ENCODE measurements around the gene MIPOL1. TPM values are rescaled to one million over a fixed set of nuclear protein-coding genes. Genes with fewer than 3 reads are reported as not detected.

The MIPOL1 gene
- total and polyA plus RNA-seq, 4 donors: 0.51 to 6.6 (median 1.9) TPM

DNA sequence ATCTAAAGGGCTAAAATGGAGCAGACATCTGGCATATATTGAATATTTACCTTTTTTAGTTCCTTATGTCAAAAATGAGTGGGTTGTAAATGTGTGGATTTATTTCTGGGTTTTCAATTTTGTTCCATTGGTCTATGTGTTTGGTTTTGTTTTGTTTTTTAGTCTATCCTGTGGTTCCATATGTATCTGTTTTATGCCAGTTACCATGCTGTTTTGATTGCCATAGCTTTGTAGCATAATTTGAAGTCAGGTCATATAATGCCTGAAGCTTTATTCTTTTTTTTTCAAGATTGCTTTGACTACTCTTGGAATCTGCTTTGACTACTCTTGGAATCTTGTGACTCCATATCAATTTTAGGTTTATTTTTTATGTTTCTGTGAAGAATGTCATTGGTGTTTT lies 133.2 kb downstream of the MIPOL1 start:
- Histone ChIP-seq H3K27ac (ENCODE audit: low read depth in 1 of 2, low read length in 2 of 2) (no peak overlapping the region), H3K36me3 (ENCODE audit: control insufficient read depth in 4 of 4, insufficient read depth in 3 of 4, low read depth in 1 of 4, low read length in 3 of 4) (no peaks in the 10 kb centered on the region), H3K9me3 (ENCODE audit: control insufficient read depth in 4 of 4, low read length in 3 of 4) (no peaks in the 10 kb centered on the region), H3K4me3 (ENCODE audit: low read depth in 1 of 3, low read length in 3 of 3) (no peak overlapping the region), H3K27me3 (ENCODE audit: control insufficient read depth in 4 of 4, insufficient read depth in 4 of 4, low read length in 3 of 4) (no peaks in the 10 kb centered on the region), H3K9ac (ENCODE audit: low read depth in 1 of 2, low read length in 2 of 2) (no peak overlapping the region), H3K4me1 (ENCODE audit: control insufficient read depth in 4 of 4, insufficient read depth in 4 of 4, low read length in 3 of 4) (peaks cover 0 to 8% (median 6%) of the 10 kb centered on the region in 4 donors)
- no peak for DNase-seq (ENCODE audit: low spot score)
- TF ChIP-seq, protein P1, sequence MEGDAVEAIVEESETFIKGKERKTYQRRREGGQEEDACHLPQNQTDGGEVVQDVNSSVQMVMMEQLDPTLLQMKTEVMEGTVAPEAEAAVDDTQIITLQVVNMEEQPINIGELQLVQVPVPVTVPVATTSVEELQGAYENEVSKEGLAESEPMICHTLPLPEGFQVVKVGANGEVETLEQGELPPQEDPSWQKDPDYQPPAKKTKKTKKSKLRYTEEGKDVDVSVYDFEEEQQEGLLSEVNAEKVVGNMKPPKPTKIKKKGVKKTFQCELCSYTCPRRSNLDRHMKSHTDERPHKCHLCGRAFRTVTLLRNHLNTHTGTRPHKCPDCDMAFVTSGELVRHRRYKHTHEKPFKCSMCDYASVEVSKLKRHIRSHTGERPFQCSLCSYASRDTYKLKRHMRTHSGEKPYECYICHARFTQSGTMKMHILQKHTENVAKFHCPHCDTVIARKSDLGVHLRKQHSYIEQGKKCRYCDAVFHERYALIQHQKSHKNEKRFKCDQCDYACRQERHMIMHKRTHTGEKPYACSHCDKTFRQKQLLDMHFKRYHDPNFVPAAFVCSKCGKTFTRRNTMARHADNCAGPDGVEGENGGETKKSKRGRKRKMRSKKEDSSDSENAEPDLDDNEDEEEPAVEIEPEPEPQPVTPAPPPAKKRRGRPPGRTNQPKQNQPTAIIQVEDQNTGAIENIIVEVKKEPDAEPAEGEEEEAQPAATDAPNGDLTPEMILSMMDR (IDR thresholded peaks at IDR 0.05; ENCODE audit: low read depth, low read length, missing input control): no peak
- TF ChIP-seq, protein P2, sequence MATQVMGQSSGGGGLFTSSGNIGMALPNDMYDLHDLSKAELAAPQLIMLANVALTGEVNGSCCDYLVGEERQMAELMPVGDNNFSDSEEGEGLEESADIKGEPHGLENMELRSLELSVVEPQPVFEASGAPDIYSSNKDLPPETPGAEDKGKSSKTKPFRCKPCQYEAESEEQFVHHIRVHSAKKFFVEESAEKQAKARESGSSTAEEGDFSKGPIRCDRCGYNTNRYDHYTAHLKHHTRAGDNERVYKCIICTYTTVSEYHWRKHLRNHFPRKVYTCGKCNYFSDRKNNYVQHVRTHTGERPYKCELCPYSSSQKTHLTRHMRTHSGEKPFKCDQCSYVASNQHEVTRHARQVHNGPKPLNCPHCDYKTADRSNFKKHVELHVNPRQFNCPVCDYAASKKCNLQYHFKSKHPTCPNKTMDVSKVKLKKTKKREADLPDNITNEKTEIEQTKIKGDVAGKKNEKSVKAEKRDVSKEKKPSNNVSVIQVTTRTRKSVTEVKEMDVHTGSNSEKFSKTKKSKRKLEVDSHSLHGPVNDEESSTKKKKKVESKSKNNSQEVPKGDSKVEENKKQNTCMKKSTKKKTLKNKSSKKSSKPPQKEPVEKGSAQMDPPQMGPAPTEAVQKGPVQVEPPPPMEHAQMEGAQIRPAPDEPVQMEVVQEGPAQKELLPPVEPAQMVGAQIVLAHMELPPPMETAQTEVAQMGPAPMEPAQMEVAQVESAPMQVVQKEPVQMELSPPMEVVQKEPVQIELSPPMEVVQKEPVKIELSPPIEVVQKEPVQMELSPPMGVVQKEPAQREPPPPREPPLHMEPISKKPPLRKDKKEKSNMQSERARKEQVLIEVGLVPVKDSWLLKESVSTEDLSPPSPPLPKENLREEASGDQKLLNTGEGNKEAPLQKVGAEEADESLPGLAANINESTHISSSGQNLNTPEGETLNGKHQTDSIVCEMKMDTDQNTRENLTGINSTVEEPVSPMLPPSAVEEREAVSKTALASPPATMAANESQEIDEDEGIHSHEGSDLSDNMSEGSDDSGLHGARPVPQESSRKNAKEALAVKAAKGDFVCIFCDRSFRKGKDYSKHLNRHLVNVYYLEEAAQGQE (IDR thresholded peaks at IDR 0.05): no peak
- TF ChIP-seq RAD21 (IDR thresholded peaks at IDR 0.05) (no peak), GABPA (IDR thresholded peaks at IDR 0.05 in 1 of 2, conservative IDR thresholded peaks at IDR 0.05 in 1 of 2) (no peak), FOXA2 (IDR thresholded peaks at IDR 0.05) (no peak), YY1 (IDR thresholded peaks at IDR 0.05) (no peak), TAF1 (conservative IDR thresholded peaks at IDR 0.05) (no peak), FOXA1 (IDR thresholded peaks at IDR 0.05) (no peak), SP1 (IDR thresholded peaks at IDR 0.05) (no peak), EGR1 (IDR thresholded peaks at IDR 0.05; ENCODE audit: low read depth in 2 of 2) (no peak), HNF4G (IDR thresholded peaks at IDR 0.05) (no peak)
- TF ChIP-seq, protein P3, sequence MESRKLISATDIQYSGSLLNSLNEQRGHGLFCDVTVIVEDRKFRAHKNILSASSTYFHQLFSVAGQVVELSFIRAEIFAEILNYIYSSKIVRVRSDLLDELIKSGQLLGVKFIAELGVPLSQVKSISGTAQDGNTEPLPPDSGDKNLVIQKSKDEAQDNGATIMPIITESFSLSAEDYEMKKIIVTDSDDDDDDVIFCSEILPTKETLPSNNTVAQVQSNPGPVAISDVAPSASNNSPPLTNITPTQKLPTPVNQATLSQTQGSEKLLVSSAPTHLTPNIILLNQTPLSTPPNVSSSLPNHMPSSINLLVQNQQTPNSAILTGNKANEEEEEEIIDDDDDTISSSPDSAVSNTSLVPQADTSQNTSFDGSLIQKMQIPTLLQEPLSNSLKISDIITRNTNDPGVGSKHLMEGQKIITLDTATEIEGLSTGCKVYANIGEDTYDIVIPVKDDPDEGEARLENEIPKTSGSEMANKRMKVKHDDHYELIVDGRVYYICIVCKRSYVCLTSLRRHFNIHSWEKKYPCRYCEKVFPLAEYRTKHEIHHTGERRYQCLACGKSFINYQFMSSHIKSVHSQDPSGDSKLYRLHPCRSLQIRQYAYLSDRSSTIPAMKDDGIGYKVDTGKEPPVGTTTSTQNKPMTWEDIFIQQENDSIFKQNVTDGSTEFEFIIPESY (IDR thresholded peaks at IDR 0.05): no peak
- TF ChIP-seq, protein P4, sequence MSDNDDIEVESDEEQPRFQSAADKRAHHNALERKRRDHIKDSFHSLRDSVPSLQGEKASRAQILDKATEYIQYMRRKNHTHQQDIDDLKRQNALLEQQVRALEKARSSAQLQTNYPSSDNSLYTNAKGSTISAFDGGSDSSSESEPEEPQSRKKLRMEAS (IDR thresholded peaks at IDR 0.05): no peak

DNA sequence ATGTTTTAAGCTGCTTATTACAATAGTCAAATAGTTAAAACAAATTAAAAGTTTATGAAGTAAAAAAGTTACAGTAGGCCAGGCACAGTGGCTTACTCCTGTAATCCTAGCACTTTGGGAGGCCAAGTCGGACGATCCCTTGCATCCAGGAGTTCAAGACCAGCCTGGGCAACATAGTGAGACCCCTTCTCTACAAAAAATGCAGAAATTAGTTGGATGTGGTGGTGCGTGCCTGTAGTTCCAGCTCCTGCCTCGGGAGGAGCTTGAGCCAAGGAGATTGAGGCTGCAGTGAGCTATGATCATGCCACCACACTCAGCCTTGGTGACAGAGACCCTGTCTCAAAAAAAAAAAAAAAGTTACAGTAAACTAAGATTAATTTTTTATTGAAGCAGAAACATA lies 142.6 kb downstream of the MIPOL1 start:
- H3K27ac ChIP-seq (ENCODE audit: low read depth in 1 of 2, low read length in 2 of 2): no peak overlapping the region
- no peaks in the 10 kb centered on the region for H3K4me1 ChIP-seq (ENCODE audit: control insufficient read depth in 4 of 4, insufficient read depth in 4 of 4, low read length in 3 of 4)
- no peak overlapping the region for H3K9ac ChIP-seq (ENCODE audit: low read depth in 1 of 2, low read length in 2 of 2)
- no peaks in the 10 kb centered on the region for H3K36me3 ChIP-seq (ENCODE audit: control insufficient read depth in 4 of 4, insufficient read depth in 3 of 4, low read depth in 1 of 4, low read length in 3 of 4)
- TF ChIP-seq FOXA1 (IDR thresholded peaks at IDR 0.05) (no peak), RAD21 (IDR thresholded peaks at IDR 0.05) (peak in 1 of 2 donors; percentile 54)
- TF ChIP-seq, protein P1 (IDR thresholded peaks at IDR 0.05; ENCODE audit: low read depth, low read length, missing input control): peak; percentile 7
- H3K4me3 ChIP-seq (ENCODE audit: low read depth in 1 of 3, low read length in 3 of 3): no peak overlapping the region
- H3K27me3 ChIP-seq (ENCODE audit: control insufficient read depth in 4 of 4, insufficient read depth in 4 of 4, low read length in 3 of 4): no peaks in the 10 kb centered on the region
- DNase-seq (ENCODE audit: low spot score): no peak
- no peaks in the 10 kb centered on the region for H3K9me3 ChIP-seq (ENCODE audit: control insufficient read depth in 4 of 4, low read length in 3 of 4)
- WGBS: 92% methylated on average over 4 of the region's 4 CpGs
